HG03159 (cell line): ENCODE results near the gene PODXL2.

Source experiments
- ATAC-seq: cut with Tn5 transposase; IDR thresholded peaks from one replicate; pipeline ENCODE4 v1.9.1; 2021; ENCODE audit warnings: mild to moderate bottlenecking, moderate library complexity; ENCODE audit not compliant: unreplicated experiment

The PODXL2 gene

GRCh38 chr3:127629467-127630403 is 750 bp downstream of the PODXL2 start:
- no peak for ATAC-seq

DNA sequence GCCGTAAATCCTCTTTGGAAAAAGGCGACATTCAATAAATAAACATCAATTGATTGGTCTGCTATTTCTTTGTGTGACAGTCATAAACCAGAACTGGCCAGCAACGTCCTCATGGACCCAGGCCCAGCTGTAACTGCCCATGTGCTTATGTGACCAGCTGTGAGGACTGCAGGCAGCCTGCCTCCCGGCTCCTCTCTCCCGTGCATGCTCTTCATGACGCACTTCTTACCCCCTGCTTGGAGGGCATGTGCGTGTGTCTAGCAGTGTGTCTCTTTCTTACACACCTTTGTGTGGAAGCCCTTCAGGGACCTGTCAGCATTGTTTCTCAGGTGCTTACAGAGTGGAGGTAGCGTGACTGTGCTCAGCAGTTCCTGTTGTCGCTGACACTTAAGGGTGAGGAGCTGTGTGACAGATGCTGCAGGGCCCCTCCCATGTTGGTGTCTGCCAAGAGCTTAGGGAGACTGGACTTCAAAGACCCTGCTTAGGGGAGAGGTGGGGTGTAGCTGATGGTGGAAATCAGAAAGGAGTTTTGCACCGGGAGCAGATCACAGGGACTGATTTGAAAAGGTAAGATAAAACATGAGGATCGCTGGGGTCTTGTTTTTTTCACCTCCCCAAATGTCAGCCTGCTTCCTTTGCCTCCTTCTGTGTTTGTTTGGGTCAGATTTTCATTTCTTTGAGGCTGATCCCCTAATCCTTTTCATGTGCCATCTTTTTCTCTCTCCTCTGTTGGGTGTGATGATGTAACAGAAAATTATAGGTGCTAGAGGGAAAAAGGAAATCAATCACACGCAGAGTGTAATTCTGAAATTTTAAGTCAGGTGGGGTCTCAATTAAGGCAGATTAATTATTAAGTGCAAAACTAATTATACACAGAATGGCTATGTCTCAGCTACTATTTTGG is 2.1 kb downstream of the PODXL2 start:
- no peak for ATAC-seq

DNA sequence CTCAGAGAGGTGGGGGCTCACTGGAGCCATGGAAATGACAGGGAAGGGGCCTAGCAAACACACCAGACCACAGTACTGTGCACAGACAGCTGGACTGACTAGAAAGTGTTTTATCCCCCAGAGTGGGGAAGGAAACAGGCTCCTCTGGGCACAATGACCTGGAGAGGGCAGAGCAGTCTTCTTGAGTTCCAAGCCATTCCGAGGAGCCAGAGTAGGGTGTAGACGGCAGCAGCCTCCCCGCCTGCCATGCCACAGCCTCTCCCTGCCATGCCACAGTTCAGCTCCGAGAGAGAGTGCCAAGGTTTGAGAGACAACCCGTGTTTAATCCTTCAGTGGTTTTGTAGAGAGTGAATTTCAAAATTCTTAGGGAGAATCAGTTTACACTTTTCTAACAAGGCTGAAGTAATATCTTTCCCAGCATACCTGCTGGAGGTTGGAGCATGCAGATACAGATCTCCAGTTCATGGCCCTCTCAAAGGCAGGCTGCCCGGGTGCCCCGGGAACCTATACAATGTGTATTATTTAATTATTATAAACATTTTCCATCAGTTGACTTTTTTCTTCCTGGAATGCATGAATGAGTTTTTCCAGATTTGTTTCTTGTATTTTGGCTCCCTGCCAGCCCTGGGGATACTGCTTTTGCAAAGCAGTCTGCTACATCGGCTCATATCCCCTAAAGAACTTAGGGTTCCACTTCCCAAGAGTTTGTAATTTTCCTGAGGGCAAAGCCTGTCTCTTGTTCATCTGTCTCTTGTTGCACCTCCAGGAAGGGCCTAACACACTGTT is 3.2 kb downstream of the PODXL2 start:
- ATAC-seq: no peak

GRCh38 chr3:127634653-127635052 is 5.7 kb downstream of the PODXL2 start:
- no peak for ATAC-seq

DNA sequence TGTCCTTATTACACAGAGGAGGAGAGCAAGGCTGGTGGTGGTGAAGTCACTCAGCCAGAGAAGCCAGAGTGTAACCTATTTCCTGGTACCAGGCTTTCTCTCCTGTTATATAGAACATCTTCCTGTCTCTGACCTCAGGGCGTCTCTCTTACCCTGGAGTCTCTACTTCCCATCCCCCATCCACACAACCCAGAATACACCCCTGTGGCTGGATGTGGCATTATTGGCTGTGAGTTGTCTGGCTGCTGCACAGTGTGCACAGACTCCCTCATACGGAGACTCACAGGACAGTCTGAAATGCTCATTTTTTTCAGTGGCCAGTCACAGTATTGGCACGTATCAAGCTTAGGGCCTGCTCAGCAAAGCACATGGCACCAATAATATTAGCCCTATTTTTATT is 8.6 kb downstream of the PODXL2 start:
- ATAC-seq: no peak

DNA sequence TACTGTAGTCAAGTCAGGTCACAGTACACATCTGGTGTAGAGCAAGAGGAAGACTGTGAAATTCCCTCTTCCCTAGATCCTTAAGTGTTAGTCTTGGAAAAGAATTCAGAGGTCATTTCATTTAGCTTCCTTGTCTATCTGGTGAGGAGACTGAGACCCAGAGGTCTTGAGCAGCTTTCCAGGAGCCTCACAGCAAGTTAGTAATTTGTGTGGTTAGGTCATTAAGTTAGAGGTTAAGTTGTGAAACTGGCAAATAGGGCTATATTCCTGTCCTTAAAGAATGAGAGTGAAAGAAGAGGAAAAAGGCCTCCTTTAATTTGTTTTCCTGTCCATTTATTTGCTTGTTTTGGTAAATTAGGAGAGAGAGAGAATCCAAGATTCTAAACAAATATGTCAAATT is 9.0 kb downstream of the PODXL2 start:
- ATAC-seq: no peak

DNA sequence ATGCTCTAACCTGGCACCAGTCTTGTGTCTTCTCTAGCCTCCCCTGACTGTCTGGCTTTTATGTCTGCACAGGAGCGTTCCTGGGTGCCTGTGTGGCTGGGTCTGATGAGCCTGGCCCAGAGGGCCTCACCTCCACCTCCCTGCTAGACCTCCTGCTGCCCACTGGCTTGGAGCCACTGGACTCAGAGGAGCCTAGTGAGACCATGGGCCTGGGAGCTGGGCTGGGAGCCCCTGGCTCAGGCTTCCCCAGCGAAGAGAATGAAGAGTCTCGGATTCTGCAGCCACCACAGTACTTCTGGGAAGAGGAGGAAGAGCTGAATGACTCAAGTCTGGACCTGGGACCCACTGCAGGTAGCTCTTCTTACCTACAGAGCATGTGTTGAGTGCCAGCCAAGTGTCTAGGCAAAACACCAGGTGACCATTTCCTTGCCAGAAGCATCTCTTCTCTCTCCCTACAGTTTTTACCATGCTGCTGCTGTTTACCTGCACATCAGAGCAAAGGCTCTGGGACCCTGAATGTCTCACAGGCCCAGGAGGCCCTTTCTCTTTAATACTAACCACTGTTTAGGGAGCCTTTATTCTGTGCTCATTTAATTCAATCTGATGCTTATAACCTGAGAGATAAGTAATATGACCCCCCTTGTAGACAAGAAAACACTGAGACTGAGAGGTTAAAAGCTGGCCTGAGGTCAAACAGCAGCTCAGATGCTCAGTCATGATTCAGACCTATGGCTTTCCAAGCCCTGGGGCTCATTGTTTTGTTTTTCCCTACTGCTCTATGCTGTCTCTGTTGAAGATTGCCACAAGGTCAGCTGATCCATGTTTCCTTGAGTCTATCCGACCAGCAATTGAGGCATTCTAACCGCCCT is 10.4 kb downstream of the PODXL2 start:
- ATAC-seq: no peak

DNA sequence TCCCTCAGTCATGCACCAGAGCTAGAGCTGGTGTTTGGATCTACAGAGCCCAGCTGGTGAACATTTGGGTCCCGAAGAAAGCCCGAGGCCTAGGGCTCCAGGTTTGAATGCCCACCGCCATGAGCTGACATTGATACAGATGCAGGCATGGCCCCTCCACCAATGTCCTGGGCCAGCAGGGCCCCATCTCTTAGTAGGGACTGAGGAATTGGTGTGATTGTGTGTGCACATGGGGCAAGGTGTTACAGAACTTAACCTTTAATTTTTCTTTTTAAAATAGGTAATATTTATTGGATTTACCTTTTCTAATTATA is 11.0 kb downstream of the PODXL2 start:
- ATAC-seq: no peak

DNA sequence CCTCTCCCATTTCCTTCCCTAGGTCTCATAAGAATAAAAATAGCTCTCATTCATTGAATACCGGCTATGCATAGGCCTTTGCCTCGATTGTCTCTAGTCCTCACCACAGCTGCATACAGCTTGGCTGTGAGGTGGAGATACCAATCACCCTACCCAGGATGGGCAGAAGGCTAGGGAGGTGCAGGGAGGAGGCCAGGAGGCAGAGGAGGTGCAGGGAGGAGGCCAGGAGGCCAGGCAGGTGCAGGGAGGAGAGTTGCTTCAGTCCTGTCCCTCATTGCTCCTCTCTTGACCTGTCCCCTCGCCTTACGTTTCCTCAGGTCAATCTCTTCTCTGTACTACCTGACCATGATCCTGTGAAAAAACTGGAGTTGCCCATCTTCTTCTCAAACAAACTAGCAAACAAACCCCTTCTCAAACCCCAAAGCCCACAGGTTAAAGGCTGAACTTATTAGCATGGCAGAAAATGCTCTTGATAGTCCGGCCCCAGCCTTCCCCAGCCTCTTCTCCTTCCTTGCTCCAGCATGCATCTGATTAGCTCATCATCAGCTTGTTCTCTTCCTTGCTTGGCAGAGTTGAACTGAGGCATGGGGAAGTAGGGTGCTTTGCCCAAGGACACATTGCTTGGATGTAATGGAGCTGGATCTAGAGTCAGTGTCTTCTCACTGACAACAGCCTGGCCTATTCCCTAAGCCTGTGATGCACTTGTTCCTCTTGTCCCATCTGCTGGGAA is 15.8 kb downstream of the PODXL2 start:
- ATAC-seq: no peak

GRCh38 chr3:127645371-127646015 is 16.5 kb downstream of the PODXL2 start:
- ATAC-seq: no peak

DNA sequence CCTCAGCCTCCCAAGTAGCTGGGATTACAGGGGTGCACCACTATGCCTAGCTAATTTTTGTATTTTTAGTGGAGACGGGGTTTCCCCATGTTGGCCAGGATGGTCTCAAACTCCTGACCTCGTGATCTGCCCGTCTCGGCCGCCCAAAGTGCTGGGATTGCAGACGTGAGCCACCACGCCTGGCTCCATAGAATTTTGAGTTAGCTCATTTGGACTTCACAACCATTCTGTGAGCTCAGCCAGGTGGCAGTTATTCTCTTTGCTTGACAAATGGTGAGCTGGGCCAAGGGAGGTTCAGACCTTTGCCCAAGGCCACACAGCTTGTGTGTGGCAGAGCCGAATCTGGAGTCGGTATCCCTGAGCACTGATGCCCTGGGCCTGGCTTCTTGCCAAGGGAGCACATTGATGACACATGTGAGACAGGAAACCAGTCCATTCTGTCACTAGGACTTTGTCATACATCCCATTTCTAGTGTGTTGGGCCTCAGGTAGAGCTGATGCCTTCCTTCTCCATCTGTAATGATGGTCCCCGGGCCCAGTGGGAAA is 17.6 kb downstream of the PODXL2 start:
- ATAC-seq: no peak

GRCh38 chr3:127647166-127647844 is 18.3 kb downstream of the PODXL2 start:
- no peak for ATAC-seq

- ATAC-seq: no peak
Measured at GRCh38 chr3:127647845-127648204, 18.8 kb downstream of the PODXL2 start.

DNA sequence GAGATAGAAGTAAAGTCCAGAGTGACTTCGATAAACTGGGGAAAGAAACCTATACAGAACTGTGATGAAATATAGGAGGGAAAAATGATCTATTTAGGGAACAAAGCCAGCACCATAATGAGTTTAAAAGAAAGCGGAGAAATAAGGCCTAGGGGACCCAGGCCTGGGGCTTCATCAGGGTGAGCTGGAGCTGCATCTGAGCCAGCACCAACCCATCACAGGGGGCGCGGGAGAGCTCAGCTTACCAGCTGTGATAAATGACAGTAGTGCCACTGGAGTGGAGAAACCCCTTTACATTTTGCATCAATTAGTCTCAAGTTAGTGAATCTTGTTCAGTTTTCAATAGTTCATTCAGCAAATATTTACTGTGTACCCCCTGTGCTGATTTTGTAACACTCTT is 21.3 kb downstream of the PODXL2 start:
- no peak for ATAC-seq

- no peak for ATAC-seq
Measured at GRCh38 chr3:127651516-127652172, 22.7 kb downstream of the PODXL2 start.

GRCh38 chr3:127652246-127652995 is 23.4 kb downstream of the PODXL2 start:
- no peak for ATAC-seq

GRCh38 chr3:127654374-127654773 is 25.4 kb downstream of the PODXL2 start:
- ATAC-seq: no peak
